HG03571 (cell line): ENCODE data around the gene SHROOM3.

Experiments
- ATAC-seq: cut with Tn5 transposase; IDR thresholded peaks from one replicate; pipeline ENCODE4 v1.9.1; 2021; ENCODE audit not compliant: unreplicated experiment

The SHROOM3 gene

GRCh38 chr4:76762137-76763130 lies 327.4 kb downstream of the SHROOM3 start:
- no peak for ATAC-seq

GRCh38 chr4:76764251-76764650 lies 329.2 kb downstream of the SHROOM3 start:
- ATAC-seq, result no peak

DNA sequence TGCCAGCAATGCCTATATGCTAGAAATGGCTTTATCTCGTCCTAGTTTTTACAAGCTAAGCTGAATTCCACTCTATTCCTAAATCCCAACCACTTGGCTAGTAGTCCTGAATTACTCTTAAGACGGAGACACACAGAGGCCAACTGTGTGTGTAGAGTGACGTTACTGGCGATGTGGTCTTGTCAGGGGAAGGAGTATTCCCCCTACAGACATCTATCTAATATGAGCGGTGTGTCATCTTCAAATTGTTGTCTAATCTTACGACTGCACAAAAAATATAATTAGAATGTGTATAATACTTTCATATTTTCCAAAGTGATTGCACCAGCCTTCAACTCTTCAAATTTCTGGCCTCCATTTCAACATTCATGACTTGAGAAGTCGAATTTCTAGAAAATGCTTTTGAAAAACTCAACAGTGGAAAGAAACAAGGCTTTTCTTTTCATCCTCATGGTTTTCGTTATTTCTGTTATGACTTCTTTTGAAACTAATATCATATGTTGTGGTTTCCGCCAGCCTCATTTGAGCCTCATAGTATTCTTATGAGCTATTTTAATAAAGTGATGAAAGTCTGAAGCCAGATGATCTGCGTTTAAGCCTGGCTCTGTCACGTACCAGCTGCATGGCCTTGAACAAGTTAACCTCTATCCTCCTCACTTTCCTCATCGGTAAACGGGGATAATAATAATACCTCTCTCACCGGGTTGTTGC lies 330.6 kb downstream of the SHROOM3 start:
- no peak for ATAC-seq

- ATAC-seq, result no peak
Observed at GRCh38 chr4:76767983-76768382, 333.0 kb downstream of the SHROOM3 start.

GRCh38 chr4:76772498-76773106 lies 337.6 kb downstream of the SHROOM3 start:
- ATAC-seq, result no peak

DNA sequence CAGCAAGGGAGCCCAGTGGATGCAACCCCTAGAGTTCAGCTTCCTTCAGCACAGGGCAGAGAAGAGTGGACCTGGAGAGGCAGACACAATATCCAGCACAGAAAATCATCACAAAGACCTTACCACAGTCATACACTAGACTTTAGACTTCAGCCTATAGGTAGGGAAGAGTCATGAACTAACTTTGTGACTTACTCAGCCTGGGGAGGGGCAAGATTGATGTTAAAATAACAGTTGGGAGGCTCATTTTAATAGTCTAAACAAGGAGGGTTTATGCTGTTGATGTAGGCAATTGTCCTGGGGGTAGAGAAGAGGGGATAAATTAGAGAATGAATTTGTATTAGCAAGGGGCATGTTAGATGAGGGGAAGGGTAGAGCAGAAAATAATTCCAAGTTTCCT lies 338.7 kb downstream of the SHROOM3 start:
- no peak for ATAC-seq

DNA sequence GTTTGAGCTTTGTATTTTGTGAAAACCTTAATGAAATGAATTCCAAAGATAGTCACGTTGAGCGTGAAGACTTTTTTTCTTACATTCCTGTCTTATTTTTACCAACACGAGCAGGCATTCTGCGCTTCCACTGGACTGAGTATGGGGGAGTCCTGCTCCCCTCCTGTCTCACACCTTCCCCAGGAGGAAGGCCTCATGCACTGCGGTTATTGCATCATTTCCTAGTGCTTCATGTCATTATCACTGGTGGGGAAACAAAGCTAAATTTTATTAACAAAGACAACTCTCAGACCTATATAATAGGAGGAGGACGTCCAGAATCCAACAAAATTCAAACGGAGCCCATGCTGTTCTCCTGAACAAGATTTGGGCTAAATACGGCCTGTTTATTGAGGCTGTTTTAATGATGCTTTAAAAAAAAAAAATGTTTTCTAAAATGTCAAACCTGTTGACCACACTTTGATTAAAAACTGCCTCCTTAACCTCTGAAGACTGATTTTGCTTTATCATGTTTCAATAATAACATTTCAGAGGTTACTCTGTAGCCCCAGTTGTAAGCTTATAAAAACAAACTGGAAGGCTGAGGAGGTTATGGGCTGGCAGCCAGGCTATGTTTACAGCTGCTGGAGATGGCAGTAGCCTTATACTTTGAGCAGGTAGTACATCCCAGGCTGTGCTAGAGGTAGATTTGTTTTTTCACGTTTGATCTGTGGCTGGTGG lies 344.9 kb downstream of the SHROOM3 start:
- no peak for ATAC-seq

GRCh38 chr4:76780781-76781697 lies 346.0 kb downstream of the SHROOM3 start:
- no peak for ATAC-seq

DNA sequence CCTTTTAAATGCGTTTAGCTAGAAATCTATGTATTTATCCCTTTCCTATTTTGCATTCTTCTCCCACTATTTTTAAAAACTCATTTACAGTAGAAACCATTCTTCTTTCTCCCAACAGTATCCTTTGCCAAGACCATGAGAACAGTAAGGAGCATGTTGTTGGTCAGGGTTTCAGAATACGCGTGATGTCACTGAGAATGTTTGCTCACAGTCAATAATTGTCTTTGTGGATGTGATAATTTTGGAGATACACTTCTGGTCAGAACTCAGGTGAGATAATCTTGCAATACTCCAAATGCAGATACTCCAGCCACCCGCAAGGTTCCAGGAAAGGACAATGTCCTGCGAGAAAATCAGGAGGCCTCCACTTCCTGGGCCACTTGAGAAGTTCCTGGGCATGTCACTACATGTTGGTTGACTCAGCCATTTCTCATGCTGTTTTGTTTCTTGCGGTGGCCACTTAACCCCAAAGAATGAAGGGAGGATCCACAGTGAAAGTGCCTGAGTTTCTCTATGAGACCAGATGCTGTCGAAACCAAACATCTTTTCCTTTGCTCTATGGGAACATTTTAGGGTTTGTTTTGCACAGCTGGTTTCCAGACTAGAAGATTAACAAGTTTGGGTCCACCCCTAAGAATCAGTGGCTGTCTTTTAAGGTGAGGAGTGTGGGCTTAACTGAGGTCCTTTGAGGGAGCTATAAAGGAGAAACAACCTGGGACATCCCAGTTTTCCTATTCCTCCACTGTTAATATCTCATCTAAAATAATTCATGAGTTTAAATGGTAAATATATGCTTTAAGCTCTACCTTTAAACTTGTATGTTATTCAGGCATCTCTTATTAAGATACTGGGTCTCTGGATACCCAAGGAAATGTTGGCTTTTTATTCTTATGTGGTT lies 346.9 kb downstream of the SHROOM3 start:
- ATAC-seq, result no peak

DNA sequence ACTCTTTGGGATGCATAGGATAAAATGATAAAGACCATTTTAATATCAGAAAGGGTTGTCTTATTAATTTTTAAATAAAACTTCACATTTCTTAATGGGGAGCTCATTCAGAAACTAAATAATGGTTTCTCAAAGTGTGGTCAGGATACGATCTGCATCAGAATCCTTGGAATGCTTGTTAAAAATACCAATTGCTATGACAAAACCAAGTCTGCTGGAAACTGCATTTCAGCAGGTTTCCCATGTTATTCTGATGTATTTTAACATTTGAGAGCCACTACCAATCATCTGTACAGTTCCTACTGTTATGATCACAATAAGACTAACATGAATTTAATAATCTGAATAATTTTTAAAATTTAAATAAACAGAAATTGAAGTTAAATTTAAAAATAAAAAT lies 347.8 kb downstream of the SHROOM3 start:
- no peak for ATAC-seq

GRCh38 chr4:76783836-76784235 lies 348.8 kb downstream of the SHROOM3 start:
- no peak for ATAC-seq

DNA sequence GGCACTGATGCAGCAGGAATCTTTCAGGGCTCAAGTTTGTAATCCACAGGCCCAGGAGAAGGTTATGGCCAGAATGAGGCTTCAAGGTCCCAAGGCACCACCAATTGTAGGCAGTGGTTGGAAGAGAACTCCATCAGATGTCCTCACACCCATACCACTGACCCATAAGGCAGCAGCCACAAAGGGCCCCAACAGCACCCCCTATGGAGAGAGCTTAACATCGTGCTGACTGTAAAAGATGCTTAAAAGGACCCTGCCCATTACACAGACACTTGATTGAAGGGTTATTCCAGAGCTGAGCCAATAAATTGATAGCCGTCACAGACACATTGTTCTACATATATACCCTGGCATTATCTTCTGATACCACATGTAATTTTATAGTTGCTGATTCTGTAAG lies 349.2 kb downstream of the SHROOM3 start:
- no peak for ATAC-seq

- ATAC-seq, result no peak
Observed at GRCh38 chr4:76787898-76788297, 352.9 kb downstream of the SHROOM3 start.

DNA sequence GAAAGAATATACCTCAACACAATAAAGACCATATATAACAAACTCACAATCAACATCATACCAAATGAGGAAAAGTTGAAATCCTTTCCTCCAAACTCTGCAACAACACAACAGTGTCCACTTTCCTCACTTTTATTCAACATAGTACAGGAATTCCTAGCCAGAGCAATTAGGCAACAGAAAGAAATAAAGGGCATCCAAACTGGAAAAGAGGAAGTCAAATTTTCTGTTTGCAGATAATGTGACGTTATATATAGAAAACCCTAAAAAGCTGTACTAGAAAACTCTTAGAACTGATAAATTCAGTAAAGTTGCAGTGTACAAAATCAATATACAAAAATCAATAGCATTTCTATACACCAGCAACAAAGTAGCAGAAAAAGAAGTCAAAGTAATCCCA lies 355.3 kb downstream of the SHROOM3 start:
- no peak for ATAC-seq

DNA sequence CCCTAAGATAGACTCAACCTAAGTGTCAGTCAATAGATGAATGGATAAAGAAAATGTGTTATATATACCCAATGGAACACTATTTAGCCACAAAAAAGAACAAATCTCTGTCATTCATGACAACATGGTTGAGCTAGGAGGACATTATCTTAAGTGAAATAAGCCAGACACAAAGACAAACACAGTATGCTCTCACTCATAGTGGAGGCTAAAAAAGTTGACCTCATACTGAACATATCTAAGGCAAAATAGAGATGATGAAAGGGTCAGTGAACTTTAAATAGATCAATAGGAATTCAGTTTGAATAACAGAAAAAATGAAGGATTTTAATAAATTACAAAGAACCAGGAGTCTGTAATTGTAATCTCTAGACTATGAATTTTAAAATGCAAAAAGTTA lies 356.4 kb downstream of the SHROOM3 start:
- ATAC-seq, result no peak

DNA sequence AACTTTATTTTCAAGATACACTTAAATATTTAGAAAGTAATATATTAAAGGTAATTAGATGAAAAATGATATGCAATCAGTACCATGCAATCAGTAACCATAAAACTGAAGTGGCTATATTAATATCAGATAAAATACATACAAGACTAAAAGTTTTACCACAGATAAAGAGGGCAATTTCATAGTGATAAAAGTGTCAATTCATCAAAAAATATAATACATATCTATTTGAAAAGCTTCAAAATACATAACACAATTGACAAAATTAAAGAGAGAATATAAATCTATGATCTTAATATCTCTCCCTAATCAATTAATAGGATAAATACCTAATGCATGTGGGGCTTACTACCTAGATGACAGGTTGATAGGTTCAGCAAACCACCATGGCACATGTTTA lies 357.4 kb downstream of the SHROOM3 start:
- ATAC-seq, result no peak

DNA sequence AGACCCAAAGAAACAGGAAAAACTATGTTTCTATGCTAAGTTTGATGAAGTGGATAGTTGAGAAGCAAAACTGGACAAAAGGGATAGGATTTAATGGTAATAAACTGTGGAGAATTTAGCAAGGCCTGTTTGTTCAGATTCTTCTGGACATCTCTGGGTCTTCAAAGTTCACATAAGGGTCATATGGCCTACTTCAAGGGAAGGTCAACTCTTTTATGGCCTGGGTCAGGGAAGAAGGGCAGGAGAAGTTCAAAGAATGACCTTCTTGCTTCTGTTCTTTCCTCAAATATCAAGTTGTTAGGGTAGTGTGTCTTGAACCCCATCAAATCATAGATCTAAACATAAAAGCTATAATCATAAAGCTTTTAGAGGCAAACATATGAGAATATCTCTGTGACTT lies 360.2 kb downstream of the SHROOM3 start:
- ATAC-seq, result no peak

GRCh38 chr4:76799140-76799539 lies 364.1 kb downstream of the SHROOM3 start:
- ATAC-seq, result no peak

DNA sequence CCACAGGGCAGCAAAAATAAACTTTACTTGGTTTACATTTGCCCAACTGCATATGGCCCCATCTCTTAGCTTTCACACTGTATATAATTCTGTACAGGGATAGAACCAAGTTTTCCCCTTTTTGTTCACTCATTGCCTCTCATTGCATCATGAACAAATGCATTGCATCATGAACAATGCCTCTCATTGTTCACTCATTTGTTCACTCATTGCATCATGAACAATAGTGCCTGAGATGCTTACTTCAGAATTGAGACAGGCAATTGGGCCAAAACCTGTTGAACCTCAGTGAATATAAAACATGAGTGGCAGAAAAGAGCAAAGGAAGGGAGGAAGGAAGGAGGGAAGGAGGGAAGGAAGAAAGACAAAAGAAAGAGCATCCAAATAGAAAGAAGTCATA lies 364.7 kb downstream of the SHROOM3 start:
- ATAC-seq, result no peak
